HCT116 (cell line): ENCODE data around the gene KRTAP9-9.

Experiments
- CTCF ChIP-seq, 3 experiments: fragments of 200-600 bp in 1 of 3; sonication (generic) in 1 of 3; IDR thresholded peaks in 2 of 3; conservative IDR thresholded peaks in 1 of 3; 2 replicates each; pipeline ENCODE4 v1.5.1; 2012 to 2017; ENCODE audit warnings: low read depth in 2 of 3, low read length in 2 of 3, antibody characterized with exemption in 1 of 3, borderline replicate concordance in 1 of 3, control low read depth in 1 of 3, mild to moderate bottlenecking in 1 of 3, mixed read lengths in 1 of 3, mixed run types in 1 of 3, moderate library complexity in 1 of 3; ENCODE audit not compliant: insufficient read depth in 1 of 3
- ZFX ChIP-seq: fragments of 450-650 bp; IDR thresholded peaks from 2 replicates; pipeline ENCODE4 v1.6.1; 2017

GRCh38 chr17:41212524-41213169 lies 42.5 kb upstream of the KRTAP9-9 start:
- TF ChIP-seq CTCF (IDR thresholded peaks at IDR 0.05 in 2 of 3, conservative IDR thresholded peaks at IDR 0.05 in 1 of 3; ENCODE audit: borderline replicate concordance in 1 of 3, insufficient read depth in 1 of 3, low read depth in 2 of 3, low read length in 2 of 3) (no peak), ZFX (no peak)
